HFFc6 (cell line): ENCODE measurements around the gene GALNT14. TPM values are rescaled to one million over a fixed set of nuclear protein-coding genes. Genes with fewer than 3 reads are reported as not detected.

Source experiments
- DNase-seq: peaks from one replicate; pipeline ENCODE4 v3.0.0-alpha.2; 2018
- H3K27ac Mint-ChIP-seq: 2 replicates; pipeline ENCODE4 v1.8.0; 2020; ENCODE audit warnings: mild to moderate bottlenecking, mixed read lengths
- H3K27me3 Mint-ChIP-seq: 2 replicates; pipeline ENCODE4 v1.8.0; 2021; ENCODE audit warnings: mild to moderate bottlenecking, moderate library complexity, mixed read lengths; ENCODE audit not compliant: insufficient read depth
- H3K36me3 Mint-ChIP-seq: 2 replicates; pipeline ENCODE4 v1.8.0; 2021; ENCODE audit warnings: low read depth, mixed read lengths
- H3K4me1 Mint-ChIP-seq: 2 replicates; pipeline ENCODE4 v1.8.0; 2020; ENCODE audit warnings: low read depth, mixed read lengths
- H3K4me3 Mint-ChIP-seq: 2 replicates; pipeline ENCODE4 v1.8.0; 2020; ENCODE audit warnings: mild to moderate bottlenecking, moderate library complexity, mixed read lengths
- H3K9me3 Mint-ChIP-seq: 2 replicates; pipeline ENCODE4 v1.8.0; 2020; ENCODE audit warnings: mild to moderate bottlenecking, mixed read lengths
- total RNA-seq, 6 experiments: library from RNA; stranded (reverse); fragmentation: NEBNext Ultra II Directional; extraction: Animal tissue kit (Norgen Biotek cat#: 25700); gene quantifications; 2 replicates in 1 of 6; 3 replicates in 5 of 6; pipeline ENCODE4 v1.2.3, GENCODE V29; 2021
- TF ChIP-seq, protein P1 (sequence below): fragments of 200-600 bp; sonication (generic); IDR thresholded peaks from 2 replicates; pipeline ENCODE4 v1.5.0; 2021; ENCODE audit warnings: antibody characterized with exemption, mild to moderate bottlenecking

GALNT14 gene
- total RNA-seq, 6 experiments from 2014 or later: 0.11 to 1.0 (median 0.25) TPM; not detected in 1

DNA sequence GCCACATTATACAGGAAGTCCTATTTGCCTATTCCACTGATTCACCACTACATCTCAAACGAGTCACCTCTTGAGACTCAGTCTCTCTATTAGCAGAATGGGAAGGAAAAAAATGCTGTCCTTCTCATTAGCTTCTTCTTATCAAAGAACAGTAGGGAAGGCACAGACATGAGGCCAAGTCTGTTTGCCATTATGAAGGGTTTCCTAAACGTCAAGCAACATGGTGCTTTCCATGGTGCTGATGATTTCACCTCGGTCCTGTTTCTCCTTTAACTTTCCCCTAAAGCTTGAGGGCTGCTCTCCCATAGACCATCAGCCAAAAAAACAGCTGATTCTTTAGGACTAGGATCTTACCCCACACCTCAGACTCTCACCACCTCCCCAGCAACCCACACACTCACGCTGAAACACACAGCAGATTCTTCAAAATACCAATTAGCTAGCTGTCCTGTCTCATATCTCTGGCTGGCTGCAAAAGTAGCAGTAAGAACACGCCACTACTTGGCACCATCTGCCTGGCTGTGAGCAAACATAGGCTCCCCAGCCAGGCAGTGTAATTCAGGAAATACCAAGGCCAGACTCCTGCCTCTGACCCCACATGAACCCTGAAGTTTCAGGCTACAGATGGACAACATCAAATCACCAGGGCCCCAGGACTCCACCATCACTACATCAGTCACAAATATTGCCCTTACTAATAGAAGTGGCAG is 30.5 kb downstream of the GALNT14 start:
- no peaks in the 10 kb centered on the region for H3K9me3 Mint-ChIP-seq

GRCh38 chr2:31101701-31102100 is 36.5 kb downstream of the GALNT14 start:
- Mint-ChIP-seq H3K27me3 (no peaks in the 10 kb centered on the region), H3K36me3 (no peaks in the 10 kb centered on the region), H3K27ac (no peak overlapping the region), H3K4me3 (no peak overlapping the region), H3K9me3 (no peaks in the 10 kb centered on the region), H3K4me1 (no peaks in the 10 kb centered on the region)
- TF ChIP-seq, protein P1, sequence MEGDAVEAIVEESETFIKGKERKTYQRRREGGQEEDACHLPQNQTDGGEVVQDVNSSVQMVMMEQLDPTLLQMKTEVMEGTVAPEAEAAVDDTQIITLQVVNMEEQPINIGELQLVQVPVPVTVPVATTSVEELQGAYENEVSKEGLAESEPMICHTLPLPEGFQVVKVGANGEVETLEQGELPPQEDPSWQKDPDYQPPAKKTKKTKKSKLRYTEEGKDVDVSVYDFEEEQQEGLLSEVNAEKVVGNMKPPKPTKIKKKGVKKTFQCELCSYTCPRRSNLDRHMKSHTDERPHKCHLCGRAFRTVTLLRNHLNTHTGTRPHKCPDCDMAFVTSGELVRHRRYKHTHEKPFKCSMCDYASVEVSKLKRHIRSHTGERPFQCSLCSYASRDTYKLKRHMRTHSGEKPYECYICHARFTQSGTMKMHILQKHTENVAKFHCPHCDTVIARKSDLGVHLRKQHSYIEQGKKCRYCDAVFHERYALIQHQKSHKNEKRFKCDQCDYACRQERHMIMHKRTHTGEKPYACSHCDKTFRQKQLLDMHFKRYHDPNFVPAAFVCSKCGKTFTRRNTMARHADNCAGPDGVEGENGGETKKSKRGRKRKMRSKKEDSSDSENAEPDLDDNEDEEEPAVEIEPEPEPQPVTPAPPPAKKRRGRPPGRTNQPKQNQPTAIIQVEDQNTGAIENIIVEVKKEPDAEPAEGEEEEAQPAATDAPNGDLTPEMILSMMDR: no peak
- DNase-seq: no peak

More for the DNA sequence above, 30.5 kb downstream of the GALNT14 start:
- no peak overlapping the region for H3K4me3 Mint-ChIP-seq
- H3K4me1 Mint-ChIP-seq: no peaks in the 10 kb centered on the region
- H3K27ac Mint-ChIP-seq: no peak overlapping the region
- TF ChIP-seq, protein P1: no peak
- no peaks in the 10 kb centered on the region for H3K36me3 Mint-ChIP-seq
- DNase-seq: no peak
- no peaks in the 10 kb centered on the region; the same call in none of the 2 replicates for H3K27me3 Mint-ChIP-seq

- Mint-ChIP-seq H3K9me3 (no peaks in the 10 kb centered on the region), H3K36me3 (no peaks in the 10 kb centered on the region), H3K4me1 (no peaks in the 10 kb centered on the region), H3K4me3 (no peak overlapping the region), H3K27ac (no peak overlapping the region), H3K27me3 (no peaks in the 10 kb centered on the region)
- TF ChIP-seq, protein P1: no peak
- no peak for DNase-seq
These were observed 40.2 kb downstream of the GALNT14 start for GRCh38 chr2:31097962-31098613.

DNA sequence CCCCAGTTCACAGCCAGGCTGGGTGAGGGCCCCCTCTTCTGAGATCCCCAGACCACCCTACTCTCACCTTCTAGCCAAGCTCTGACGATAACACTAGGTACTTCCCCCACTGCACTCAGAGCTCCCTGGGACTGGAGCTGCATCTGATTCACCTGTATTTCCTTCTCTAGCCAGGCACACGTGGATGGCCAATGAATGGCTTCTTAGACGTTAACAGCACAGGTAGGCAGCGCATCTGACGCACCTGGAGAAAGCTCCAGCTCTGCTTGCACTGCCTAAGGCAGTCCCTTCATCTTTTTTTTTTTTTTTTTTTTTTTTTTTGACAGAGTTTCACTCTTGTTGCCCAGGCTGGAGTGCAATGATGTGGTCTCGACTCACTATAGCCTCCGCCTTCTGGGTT is 48.1 kb downstream of the GALNT14 start:
- no peaks in the 10 kb centered on the region for H3K4me1 Mint-ChIP-seq
- no peaks in the 10 kb centered on the region for H3K9me3 Mint-ChIP-seq
- no peak for DNase-seq
- H3K27ac Mint-ChIP-seq: no peak overlapping the region
- peaks cover 5% of the 10 kb centered on the region for H3K27me3 Mint-ChIP-seq
- no peak overlapping the region for H3K4me3 Mint-ChIP-seq
- TF ChIP-seq, protein P1: no peak
- H3K36me3 Mint-ChIP-seq: no peaks in the 10 kb centered on the region

- no peak for DNase-seq
- Mint-ChIP-seq H3K36me3 (no peaks in the 10 kb centered on the region), H3K4me1 (no peaks in the 10 kb centered on the region), H3K9me3 (no peaks in the 10 kb centered on the region), H3K27me3 (peaks cover 5% of the 10 kb centered on the region), H3K4me3 (no peak overlapping the region), H3K27ac (no peak overlapping the region)
- TF ChIP-seq, protein P1: 0 out of 2 replicates have a peak, but pooled peaks have one; percentile 9
These were observed 48.6 kb downstream of the GALNT14 start for GRCh38 chr2:31089645-31090044.
